IMR-90 (cell line): ENCODE results near the gene DENND1A. TPM values are rescaled to one million over a fixed set of nuclear protein-coding genes. Genes with fewer than 3 reads are reported as not detected.

ENCODE experiments used
- ATAC-seq: fragments of 200-7000 bp; cut with Tn5 transposase; 2 replicates; pipeline ENCODE4 v1.9.1; 2020; ENCODE audit warnings: low read depth, mild to moderate bottlenecking, moderate library complexity
- BruUV-seq: library from RNA; stranded (reverse); fragments of 400-500 nt; replicated peaks from 2 replicates; lab custom pipeline; 2021; lab: Mats Ljungman, UMichigan
- CTCF ChIA-PET: fragments of 300-600 bp; formaldehyde crosslinking; extraction: SDS; loops from one replicate; lab custom pipeline; 2021; ENCODE audit warnings: antibody characterized with exemption; lab: Yijun Ruan, JAX
- POLR2A ChIA-PET: fragments of 300-600 bp; sonication (Branson Sonifier 250); formaldehyde crosslinking; loops from one replicate; lab custom pipeline; 2022; ENCODE audit warnings: antibody characterized with exemption; ENCODE audit not compliant: unreplicated experiment; lab: Charles Lee
- DNase-seq: peaks from one replicate; pipeline ENCODE4 v3.0.0; 2013
- H2AFZ ChIP-seq: replicated peaks from 2 replicates; pipeline ENCODE3; 2013; ENCODE audit warnings: low read length, mild to moderate bottlenecking; ENCODE audit not compliant: poor library complexity
- H2AK5ac ChIP-seq: 2 replicates; pipeline ENCODE4 v1.6.1; 2013; ENCODE audit warnings: low read depth, low read length, inconsistent platforms
- H2AK9ac ChIP-seq: replicated peaks from 2 replicates; pipeline ENCODE3; 2013; ENCODE audit warnings: mild to moderate bottlenecking, low read depth, low read length, moderate library complexity; ENCODE audit not compliant: poor library complexity
- H2BK120ac ChIP-seq: 2 replicates; pipeline ENCODE4 v1.6.1; 2013; ENCODE audit warnings: low read depth, low read length, inconsistent platforms
- H2BK15ac ChIP-seq: 3 replicates; pipeline ENCODE4 v1.6.1; 2013; ENCODE audit warnings: low read depth, low read length, inconsistent platforms
- H2BK20ac ChIP-seq: 2 replicates; pipeline ENCODE4 v1.6.1; 2013; ENCODE audit warnings: low read depth, mild to moderate bottlenecking, inconsistent platforms, low read length, moderate library complexity
- H2BK5ac ChIP-seq: 2 replicates; pipeline ENCODE4 v1.6.1; 2013; ENCODE audit warnings: mild to moderate bottlenecking, low read depth, low read length, inconsistent platforms; ENCODE audit not compliant: poor library complexity, severe bottlenecking
- H3K14ac ChIP-seq: replicated peaks from 2 replicates; pipeline ENCODE4 v1.6.1; 2013; ENCODE audit warnings: low read depth, low read length, inconsistent platforms
- H3K18ac ChIP-seq: 2 replicates; pipeline ENCODE4 v1.6.1; 2013; ENCODE audit warnings: low read depth, low read length, control low read depth
- H3K23ac ChIP-seq: 2 replicates; pipeline ENCODE4 v1.6.1; 2013; ENCODE audit warnings: low read depth, low read length, inconsistent platforms
- H3K27ac ChIP-seq: 2 replicates; pipeline ENCODE4 v1.5.1; 2013; ENCODE audit warnings: mild to moderate bottlenecking, control low read depth, low read length; ENCODE audit not compliant: insufficient read depth
- H3K27me3 ChIP-seq: 2 replicates; pipeline ENCODE4 v1.6.1; 2013; ENCODE audit warnings: low read length; ENCODE audit not compliant: control insufficient read depth, insufficient read depth
- H3K36me3 ChIP-seq: 2 replicates; pipeline ENCODE4 v1.6.1; 2013; ENCODE audit warnings: low read length, mixed read lengths; ENCODE audit not compliant: control insufficient read depth, insufficient read depth
- H3K4ac ChIP-seq: 2 replicates; pipeline ENCODE4 v1.6.1; 2013; ENCODE audit warnings: low read depth, low read length, inconsistent platforms
- H3K4me1 ChIP-seq: 2 replicates; pipeline ENCODE4 v1.6.1; 2013; ENCODE audit warnings: low read length, mixed read lengths; ENCODE audit not compliant: control insufficient read depth, insufficient read depth
- H3K4me2 ChIP-seq: 2 replicates; pipeline ENCODE4 v1.6.1; 2013; ENCODE audit warnings: low read depth, mild to moderate bottlenecking, control low read depth, low read length, moderate library complexity
- H3K4me3 ChIP-seq: 2 replicates; pipeline ENCODE4 v1.5.1; 2013; ENCODE audit warnings: low read depth, mild to moderate bottlenecking, control low read depth, low read length, moderate library complexity; ENCODE audit not compliant: insufficient read depth
- H3K56ac ChIP-seq: 2 replicates; pipeline ENCODE4 v1.6.1; 2013; ENCODE audit warnings: low read length, inconsistent platforms; ENCODE audit not compliant: insufficient read depth; ENCODE audit errors: extremely low read depth
- H3K79me1 ChIP-seq, 2 experiments: 2 replicates each; pipeline ENCODE4 v1.6.1; 2013; ENCODE audit warnings: low read length in 2 of 2, inconsistent platforms in 1 of 2, low read depth in 1 of 2
- H3K9ac ChIP-seq: 2 replicates; pipeline ENCODE4 v1.6.1; 2013; ENCODE audit warnings: low read depth, low read length, control low read depth
- H3K9me1 ChIP-seq: 2 replicates; pipeline ENCODE4 v1.6.1; 2013; ENCODE audit warnings: low read length, inconsistent platforms; ENCODE audit not compliant: insufficient read depth
- H3K9me3 ChIP-seq: 2 replicates; pipeline ENCODE4 v1.6.1; 2013; ENCODE audit warnings: low read length; ENCODE audit not compliant: control insufficient read depth, insufficient read depth
- H4K20me1 ChIP-seq: 2 replicates; pipeline ENCODE4 v1.6.1; 2013; ENCODE audit warnings: low read length, inconsistent platforms; ENCODE audit not compliant: insufficient read depth
- H4K5ac ChIP-seq: 2 replicates; pipeline ENCODE4 v1.6.1; 2013; ENCODE audit warnings: mild to moderate bottlenecking, low read depth, low read length, control low read depth
- H4K8ac ChIP-seq, 2 experiments: 2 replicates each; pipeline ENCODE4 v1.6.1; 2013; ENCODE audit warnings: low read depth in 2 of 2, low read length in 2 of 2, control low read depth in 1 of 2, inconsistent platforms in 1 of 2
- H4K91ac ChIP-seq: 2 replicates; pipeline ENCODE4 v1.6.1; 2013; ENCODE audit warnings: low read depth, low read length, inconsistent platforms; ENCODE audit not compliant: insufficient read depth
- BHLHE40 ChIP-seq: fragments of 150-350 bp; IDR thresholded peaks from 2 replicates; pipeline ENCODE4 v1.6.1; 2016; ENCODE audit warnings: mild to moderate bottlenecking, low read depth, low read length
- CEBPB ChIP-seq: IDR thresholded peaks from 2 replicates; pipeline ENCODE4 v1.6.1; 2012; ENCODE audit warnings: low read depth, low read length, improper control_type of control experiment
- CHD1 ChIP-seq: IDR thresholded peaks from 2 replicates; pipeline ENCODE4 v1.6.1; 2012; ENCODE audit warnings: low read depth, low read length, improper control_type of control experiment
- CTCF ChIP-seq: conservative IDR thresholded peaks from 2 replicates; pipeline ENCODE4 v1.5.1; 2012; ENCODE audit warnings: mild to moderate bottlenecking, low read depth, low read length, improper control_type of control experiment
- ELK1 ChIP-seq: fragments of 150-350 bp; IDR thresholded peaks from 2 replicates; pipeline ENCODE4 v1.6.1; 2016; ENCODE audit warnings: low read depth, mild to moderate bottlenecking, low read length, moderate library complexity, borderline replicate concordance
- FOS ChIP-seq: fragments of 150-350 bp; IDR thresholded peaks from 2 replicates; pipeline ENCODE4 v1.6.1; 2016; ENCODE audit warnings: low read depth, low read length
- MAFK ChIP-seq: IDR thresholded peaks from 2 replicates; pipeline ENCODE4 v1.6.1; 2012; ENCODE audit warnings: low read depth, low read length, improper control_type of control experiment
- MAZ ChIP-seq: IDR thresholded peaks from 2 replicates; pipeline ENCODE4 v1.6.1; 2012; ENCODE audit warnings: low read depth, mild to moderate bottlenecking, low read length, improper control_type of control experiment, moderate library complexity, borderline replicate concordance
- MXI1 ChIP-seq: IDR thresholded peaks from 2 replicates; pipeline ENCODE4 v1.6.1; 2012; ENCODE audit warnings: low read depth, mild to moderate bottlenecking, low read length, moderate library complexity, borderline replicate concordance
- NFE2L2 ChIP-seq: fragments of 150-350 bp; IDR thresholded peaks from 2 replicates; pipeline ENCODE4 v1.6.1; 2016; ENCODE audit warnings: low read depth, mild to moderate bottlenecking, low read length
- POLR2A ChIP-seq: IDR thresholded peaks from 2 replicates; pipeline ENCODE4 v1.6.1; 2012; ENCODE audit warnings: mild to moderate bottlenecking, low read depth, low read length
- RAD21 ChIP-seq: IDR thresholded peaks from 2 replicates; pipeline ENCODE4 v1.6.1; 2012; ENCODE audit warnings: low read length, improper control_type of control experiment
- RCOR1 ChIP-seq: IDR thresholded peaks from 2 replicates; pipeline ENCODE4 v1.6.1; 2012; ENCODE audit warnings: mild to moderate bottlenecking, low read length, improper control_type of control experiment; ENCODE audit not compliant: insufficient replicate concordance
- RFX5 ChIP-seq: IDR thresholded peaks from 2 replicates; pipeline ENCODE4 v1.8.0; 2012; ENCODE audit warnings: low read depth, mild to moderate bottlenecking, low read length, moderate library complexity
- SMC3 ChIP-seq: fragments of 150-350 bp; IDR thresholded peaks from 2 replicates; pipeline ENCODE4 v1.6.1; 2016; ENCODE audit warnings: low read depth, mild to moderate bottlenecking, antibody characterized with exemption, low read length, moderate library complexity
- USF2 ChIP-seq: fragments of 150-350 bp; IDR thresholded peaks from 2 replicates; pipeline ENCODE4 v1.6.1; 2017; ENCODE audit warnings: mild to moderate bottlenecking, antibody characterized with exemption, low read length, low read depth
- WGBS, 2 experiments: methylation state at CpG; one replicate each; pipeline versions ENCODE4 v1.1.5 to v1.1.7; 2013; ENCODE audit warnings: missing lambda C conversion rate in 2 of 2; ENCODE audit not compliant: insufficient read length in 1 of 2; ENCODE audit errors: extremely low coverage in 2 of 2; 5-methylcytosine and 5-hydroxymethylcytosine counted together
- dilution Hi-C: fragments of 300-500 bp; cut with HindIII; formaldehyde crosslinking; loops from one replicate; pipeline ENCODE4 v1.14.3; 2018; ENCODE audit warnings: low sequenced_read_pairs; ENCODE audit not compliant: unreplicated experiment
- in situ Hi-C: fragments of 300-500 bp; cut with MboI; formaldehyde crosslinking; loops from 3 replicates; pipeline ENCODE4 v1.14.3; 2019; ENCODE audit warnings: low sequenced_read_pairs, inconsistent platforms, mixed read lengths
- intact Hi-C: fragments of 100-400 bp; cut with micrococcal nuclease; formaldehyde crosslinking; loops from 2 replicates; pipeline ENCODE4 v1.10.0; 2022
- polyA plus RNA-seq, 3 experiments: library from polyadenylated mRNA; depleted of rRNA; stranded (reverse); fragments of >200 nt; gene quantifications; 2 replicates each; pipeline ENCODE4 v1.2.3, GENCODE V29; 2012; ENCODE audit warnings: low replicate concordance in 1 of 3
- total RNA-seq: library from RNA; depleted of rRNA; stranded (reverse); fragments of >200 nt; gene quantifications from 2 replicates; pipeline ENCODE4 v1.2.3, GENCODE V29; 2012

The DENND1A gene
- total and polyA plus RNA-seq, 2 of the 4 experiments (the other 2 are of a cell fraction) = 21.4 to 27.6 TPM

- H3K79me1 ChIP-seq = no peaks in the 10 kb centered on the region; a peak in 1 of 4 replicates
- H3K9me3 ChIP-seq = no peaks in the 10 kb centered on the region
- no TSS peak for BruUV-seq
- H2AFZ ChIP-seq = no peak overlapping the region
- H4K20me1 ChIP-seq = no peaks in the 10 kb centered on the region
- no peak overlapping the region for H4K8ac ChIP-seq
- H3K18ac ChIP-seq = no peak overlapping the region
- H4K5ac ChIP-seq = no peak overlapping the region
- H3K9ac ChIP-seq = no peak overlapping the region
- no peak overlapping the region for H2AK9ac ChIP-seq
- intact Hi-C loops (no loop called here), in situ Hi-C loops (no loop called here), dilution Hi-C loops (no loop called here)
- no peak overlapping the region for H3K4ac ChIP-seq
- no peak overlapping the region for H3K14ac ChIP-seq
- H2BK120ac ChIP-seq = no peak overlapping the region
- no peak overlapping the region for H2BK20ac ChIP-seq
- ChIA-PET CTCF (interaction anchor here (0.6 kb wide), 1 partner anchor 56 kb away, joined by 3 read pairs; no protein-coding TSS in a partner anchor), POLR2A (no interaction called here)
- H2AK5ac ChIP-seq = no peak overlapping the region
- WGBS, 2 experiments = no CpG with 5 or more reads among the region's 5 CpGs
- no peak overlapping the region for H3K56ac ChIP-seq
- H2BK15ac ChIP-seq = no peak overlapping the region
- no peak overlapping the region for H3K27ac ChIP-seq
- H2BK5ac ChIP-seq = no peak overlapping the region
- DNase-seq (peak; percentile 32), ATAC-seq (no peak)
- no peak for TF ChIP-seq NFE2L2
- TF ChIP-seq RCOR1 = no peak
- no peak for TF ChIP-seq SMC3
- no peak for TF ChIP-seq FOS
- no peak for TF ChIP-seq CHD1
- TF ChIP-seq RAD21 = no peak
- TF ChIP-seq MXI1 = no peak
- no peak for TF ChIP-seq POLR2A
- no peak for TF ChIP-seq MAFK
- no peak for TF ChIP-seq CTCF
- TF ChIP-seq BHLHE40 = no peak
- no peak for TF ChIP-seq CEBPB
- no peak for TF ChIP-seq MAZ
- no peak for TF ChIP-seq RFX5
- no peak for TF ChIP-seq USF2
- no peak for TF ChIP-seq ELK1
- no peak overlapping the region for H3K23ac ChIP-seq
- no peak overlapping the region for H3K4me2 ChIP-seq
- H3K27me3 ChIP-seq = no peaks in the 10 kb centered on the region
- H3K36me3 ChIP-seq = no peaks in the 10 kb centered on the region
- no peak overlapping the region for H3K4me3 ChIP-seq
- H3K4me1 ChIP-seq = no peaks in the 10 kb centered on the region
- H3K9me1 ChIP-seq = no peaks in the 10 kb centered on the region
- H4K91ac ChIP-seq = no peak overlapping the region
These were observed 243.6 kb downstream of the DENND1A start for GRCh38 chr9:123686131-123686828.
